ENCODE results near the gene ATP2C1.

Gene ATP2C1

DNA sequence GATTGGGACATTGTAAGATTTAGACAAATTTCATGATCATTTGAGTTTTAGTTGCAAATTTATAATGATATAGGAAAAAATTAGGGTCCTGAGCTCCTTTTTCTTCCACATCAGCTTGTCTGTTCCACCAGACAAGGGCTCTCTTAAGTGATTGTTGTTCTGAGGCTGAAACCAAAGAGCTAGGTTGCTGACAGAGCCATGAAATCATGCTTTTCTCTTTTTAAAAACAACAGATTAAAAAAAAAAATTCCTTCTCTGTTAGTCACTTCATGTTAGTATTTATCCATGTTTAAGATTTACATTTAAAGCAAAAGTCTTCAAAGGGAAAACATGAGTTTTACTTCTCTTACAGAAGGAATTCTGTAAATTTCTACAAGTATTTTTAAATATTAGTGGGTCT, 56.8 kb downstream of the ATP2C1 start:
- Histone ChIP-seq H3K4me3 (no peak overlapping the region), H3K36me3 (ENCODE audit: insufficient read depth, low read length) (peaks cover 86% of the 10 kb centered on the region), H3K9me3 (ENCODE audit: low read depth, low read length) (peaks cover 9% of the 10 kb centered on the region; the same call in 1 of the 2 replicates), H3K27ac (no peak overlapping the region), H3K9ac (ENCODE audit: insufficient read length) (no peak overlapping the region)
- DNase-seq (ENCODE audit: low read depth, low spot score) = no peak
- TF ChIP-seq POLR2AphosphoS5 (IDR thresholded peaks at IDR 0.05; ENCODE audit: borderline replicate concordance, low read depth, low read length) = no peak
- TF ChIP-seq EZH2 (IDR thresholded peaks at IDR 0.05) = no peak
- no peak for TF ChIP-seq FOXP2 (optimal IDR thresholded peaks at IDR 0.05; ENCODE audit: control extremely low read depth, extremely low read length, insufficient read depth)

- Histone ChIP-seq H3K9ac (ENCODE audit: insufficient read length) (no peak overlapping the region), H3K4me3 (no peak overlapping the region), H3K9me3 (ENCODE audit: low read depth, low read length) (no peaks in the 10 kb centered on the region), H3K36me3 (ENCODE audit: insufficient read depth, low read length) (peaks cover 78% of the 10 kb centered on the region), H3K27ac (no peak overlapping the region)
- no peak for DNase-seq (ENCODE audit: low read depth, low spot score)
- TF ChIP-seq FOXP2 (optimal IDR thresholded peaks at IDR 0.05; ENCODE audit: control extremely low read depth, extremely low read length, insufficient read depth) (no peak), EZH2 (IDR thresholded peaks at IDR 0.05) (no peak), POLR2AphosphoS5 (IDR thresholded peaks at IDR 0.05; ENCODE audit: borderline replicate concordance, low read depth, low read length) (no peak)
Observed at GRCh38 chr3:130955481-130955880, 61.6 kb downstream of the ATP2C1 start.

DNA sequence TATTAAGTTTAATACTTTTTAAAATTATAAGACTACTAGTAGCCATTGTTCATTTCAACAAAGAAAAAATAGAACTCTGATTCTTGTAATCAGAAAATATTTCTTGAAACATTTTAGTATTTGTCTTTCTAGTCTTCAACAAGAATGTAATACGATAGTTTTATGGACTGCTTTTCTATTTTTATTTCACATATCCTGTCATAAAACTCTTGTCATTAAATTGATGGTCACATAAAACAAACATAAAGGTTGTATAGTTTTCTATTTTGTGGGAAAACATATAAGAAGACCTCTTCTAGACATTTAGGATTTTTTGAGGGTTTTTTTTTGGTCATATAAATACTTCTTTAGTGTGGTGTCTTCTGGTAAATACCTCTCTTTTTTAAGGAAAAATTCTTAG, 62.4 kb downstream of the ATP2C1 start:
- no peak for TF ChIP-seq POLR2AphosphoS5 (IDR thresholded peaks at IDR 0.05; ENCODE audit: borderline replicate concordance, low read depth, low read length)
- no peak for TF ChIP-seq FOXP2 (optimal IDR thresholded peaks at IDR 0.05; ENCODE audit: control extremely low read depth, extremely low read length, insufficient read depth)
- TF ChIP-seq EZH2 (IDR thresholded peaks at IDR 0.05) = no peak
- DNase-seq (ENCODE audit: low read depth, low spot score) = no peak
- Histone ChIP-seq H3K9ac (ENCODE audit: insufficient read length) (no peak overlapping the region), H3K9me3 (ENCODE audit: low read depth, low read length) (no peaks in the 10 kb centered on the region), H3K36me3 (ENCODE audit: insufficient read depth, low read length) (peaks cover 85% of the 10 kb centered on the region), H3K4me3 (no peak overlapping the region), H3K27ac (peak overlapping the region; percentile 2; the same call in 1 of the 2 replicates)

GRCh38 chr3:130956721-130957120, 62.8 kb downstream of the ATP2C1 start:
- Histone ChIP-seq H3K27ac (peak overlapping the region; percentile 2; the same call in 1 of the 2 replicates), H3K9me3 (ENCODE audit: low read depth, low read length) (no peaks in the 10 kb centered on the region), H3K36me3 (ENCODE audit: insufficient read depth, low read length) (peaks cover 89% of the 10 kb centered on the region), H3K4me3 (no peak overlapping the region), H3K9ac (ENCODE audit: insufficient read length) (no peak overlapping the region)
- TF ChIP-seq FOXP2 (optimal IDR thresholded peaks at IDR 0.05; ENCODE audit: control extremely low read depth, extremely low read length, insufficient read depth) (no peak), POLR2AphosphoS5 (IDR thresholded peaks at IDR 0.05; ENCODE audit: borderline replicate concordance, low read depth, low read length) (no peak), EZH2 (IDR thresholded peaks at IDR 0.05) (no peak)
- DNase-seq (ENCODE audit: low read depth, low spot score) = no peak

DNA sequence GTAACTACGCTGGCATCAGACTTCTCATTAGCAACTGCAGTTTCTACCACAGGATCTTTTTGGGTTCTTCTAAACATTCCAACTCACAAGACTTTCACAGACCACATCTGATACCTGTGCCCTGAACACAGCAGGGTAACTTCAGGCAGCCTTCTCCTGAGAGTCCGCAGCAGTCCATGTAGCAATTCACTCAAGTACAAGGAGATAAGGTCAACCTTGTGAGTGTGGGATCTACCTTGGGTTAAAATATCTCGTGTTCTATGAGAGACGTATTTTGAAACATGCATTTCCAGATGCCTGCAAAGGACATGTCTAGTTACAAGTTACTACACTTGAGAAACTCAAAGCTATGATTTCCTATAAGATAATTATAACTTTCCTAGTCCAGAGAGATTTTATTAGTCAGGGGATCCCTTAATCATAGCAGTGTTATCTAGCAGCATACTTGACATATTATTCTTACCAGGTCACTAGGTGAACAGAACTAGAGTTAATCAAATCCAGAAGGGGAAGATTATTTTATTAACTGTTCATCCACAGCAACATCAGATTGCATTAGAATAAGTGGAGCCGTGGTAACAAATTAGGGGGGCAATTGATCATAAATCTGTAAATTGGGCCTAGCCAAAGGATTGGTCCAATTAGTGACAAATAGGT, 66.4 kb downstream of the ATP2C1 start:
- no peak for DNase-seq (ENCODE audit: low read depth, low spot score)
- TF ChIP-seq POLR2AphosphoS5 (IDR thresholded peaks at IDR 0.05; ENCODE audit: borderline replicate concordance, low read depth, low read length) (no peak), EZH2 (IDR thresholded peaks at IDR 0.05) (no peak)
- peaks cover 82% of the 10 kb centered on the region for H3K36me3 ChIP-seq (ENCODE audit: insufficient read depth, low read length)

DNA sequence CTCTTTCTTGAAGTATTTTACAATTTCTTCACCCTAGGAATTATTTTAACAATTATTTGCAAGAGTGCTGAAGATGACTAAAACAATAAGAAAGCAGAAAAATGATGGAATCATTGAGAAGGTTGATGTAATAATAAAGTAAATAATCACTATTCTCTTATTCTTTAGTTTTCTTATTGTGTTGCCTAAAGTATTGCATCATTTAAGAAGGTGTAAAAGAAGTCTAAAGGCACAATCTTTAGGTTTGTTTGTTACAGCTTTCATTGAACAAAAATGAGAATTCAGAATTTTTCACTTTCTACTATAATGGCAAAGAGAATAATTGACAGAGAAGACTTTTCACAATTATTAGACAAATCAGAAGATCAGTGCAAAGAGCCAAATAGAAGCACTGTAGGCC, 67.6 kb downstream of the ATP2C1 start:
- peaks cover 81% of the 10 kb centered on the region for H3K36me3 ChIP-seq (ENCODE audit: insufficient read depth, low read length)
- no peak for DNase-seq (ENCODE audit: low read depth, low spot score)
- no peaks in the 10 kb centered on the region for H3K9me3 ChIP-seq (ENCODE audit: low read depth, low read length)

More for the DNA sequence above, 66.4 kb downstream of the ATP2C1 start:
- Histone ChIP-seq H3K9me3 (ENCODE audit: low read depth, low read length) (no peaks in the 10 kb centered on the region), H3K9ac (ENCODE audit: insufficient read length) (no peak overlapping the region), H3K27ac (no peak overlapping the region), H3K4me3 (no peak overlapping the region)

GRCh38 chr3:130963444-130963843, 69.6 kb downstream of the ATP2C1 start:
- no peak overlapping the region for H3K9ac ChIP-seq (ENCODE audit: insufficient read length)
- no peak overlapping the region for H3K4me3 ChIP-seq
- TF ChIP-seq EZH2 (IDR thresholded peaks at IDR 0.05) = no peak
- no peak for TF ChIP-seq FOXP2 (optimal IDR thresholded peaks at IDR 0.05; ENCODE audit: control extremely low read depth, extremely low read length, insufficient read depth)
- TF ChIP-seq POLR2AphosphoS5 (IDR thresholded peaks at IDR 0.05; ENCODE audit: borderline replicate concordance, low read depth, low read length) = no peak
- DNase-seq (ENCODE audit: low read depth, low spot score) = no peak
- no peaks in the 10 kb centered on the region for H3K9me3 ChIP-seq (ENCODE audit: low read depth, low read length)
- peak overlapping the region; percentile 20 for H3K27ac ChIP-seq
- H3K36me3 ChIP-seq (ENCODE audit: insufficient read depth, low read length) = peaks cover 84% of the 10 kb centered on the region

More for the DNA sequence above, 67.6 kb downstream of the ATP2C1 start:
- Histone ChIP-seq H3K27ac (no peak overlapping the region), H3K9ac (ENCODE audit: insufficient read length) (no peak overlapping the region), H3K4me3 (no peak overlapping the region)
- TF ChIP-seq FOXP2 (optimal IDR thresholded peaks at IDR 0.05; ENCODE audit: control extremely low read depth, extremely low read length, insufficient read depth) (no peak), EZH2 (IDR thresholded peaks at IDR 0.05) (no peak), POLR2AphosphoS5 (IDR thresholded peaks at IDR 0.05; ENCODE audit: borderline replicate concordance, low read depth, low read length) (no peak)

GRCh38 chr3:130963878-130964277, 70.0 kb downstream of the ATP2C1 start:
- H3K36me3 ChIP-seq (ENCODE audit: insufficient read depth, low read length) = peaks cover 84% of the 10 kb centered on the region
- peak overlapping the region; percentile 20 for H3K27ac ChIP-seq
- TF ChIP-seq EZH2 (IDR thresholded peaks at IDR 0.05) (no peak), POLR2AphosphoS5 (IDR thresholded peaks at IDR 0.05; ENCODE audit: borderline replicate concordance, low read depth, low read length) (no peak), FOXP2 (optimal IDR thresholded peaks at IDR 0.05; ENCODE audit: control extremely low read depth, extremely low read length, insufficient read depth) (no peak)
- peak; percentile 34 for DNase-seq (ENCODE audit: low read depth, low spot score)
- no peak overlapping the region for H3K9ac ChIP-seq (ENCODE audit: insufficient read length)
- H3K9me3 ChIP-seq (ENCODE audit: low read depth, low read length) = no peaks in the 10 kb centered on the region
- no peak overlapping the region for H3K4me3 ChIP-seq

DNA sequence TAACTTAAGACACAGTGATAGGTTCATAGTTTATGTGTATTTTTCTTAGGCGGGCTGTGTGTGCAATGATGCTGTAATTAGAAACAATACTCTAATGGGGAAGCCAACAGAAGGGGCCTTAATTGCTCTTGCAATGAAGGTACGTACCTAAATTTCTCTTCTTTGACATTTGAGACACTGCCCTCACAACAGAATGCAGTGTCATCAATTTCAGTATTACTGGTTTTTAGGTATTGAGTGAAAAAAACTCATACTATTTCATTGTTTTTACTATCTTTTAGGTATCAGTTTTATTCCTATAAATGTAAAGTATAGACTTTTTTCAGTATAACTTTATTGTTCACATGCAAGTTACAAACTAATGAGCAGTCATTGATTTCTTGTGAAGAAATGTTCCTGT, 73.4 kb downstream of the ATP2C1 start:
- H3K36me3 ChIP-seq (ENCODE audit: insufficient read depth, low read length) = peaks cover 81% of the 10 kb centered on the region
- TF ChIP-seq POLR2AphosphoS5 (IDR thresholded peaks at IDR 0.05; ENCODE audit: borderline replicate concordance, low read depth, low read length) (no peak), FOXP2 (optimal IDR thresholded peaks at IDR 0.05; ENCODE audit: control extremely low read depth, extremely low read length, insufficient read depth) (no peak), EZH2 (IDR thresholded peaks at IDR 0.05) (no peak)
- H3K27ac ChIP-seq = no peak overlapping the region

More for the DNA sequence above, 73.4 kb downstream of the ATP2C1 start:
- no peak for DNase-seq (ENCODE audit: low read depth, low spot score)
- H3K9ac ChIP-seq (ENCODE audit: insufficient read length) = no peak overlapping the region
- no peak overlapping the region for H3K4me3 ChIP-seq
- no peaks in the 10 kb centered on the region for H3K9me3 ChIP-seq (ENCODE audit: low read depth, low read length)
